Stimulated activated CD8-positive, alpha-beta memory T cell treated with anti-CD3 and anti-CD28 coated beads, Interleukin-12 subunit alpha, Interleukin-12 subunit beta, amount 100 ng/mL, for 1 hour (primary cell): ENCODE results near the gene AOAH.

Experiments used
- DNase-seq: peaks from one replicate; pipeline ENCODE4 v3.0.0-alpha.2; 2020; ENCODE audit warnings: low read depth

Gene AOAH

GRCh38 chr7:36600869-36601530, 123.3 kb downstream of the AOAH start:
- no peak for DNase-seq

DNA sequence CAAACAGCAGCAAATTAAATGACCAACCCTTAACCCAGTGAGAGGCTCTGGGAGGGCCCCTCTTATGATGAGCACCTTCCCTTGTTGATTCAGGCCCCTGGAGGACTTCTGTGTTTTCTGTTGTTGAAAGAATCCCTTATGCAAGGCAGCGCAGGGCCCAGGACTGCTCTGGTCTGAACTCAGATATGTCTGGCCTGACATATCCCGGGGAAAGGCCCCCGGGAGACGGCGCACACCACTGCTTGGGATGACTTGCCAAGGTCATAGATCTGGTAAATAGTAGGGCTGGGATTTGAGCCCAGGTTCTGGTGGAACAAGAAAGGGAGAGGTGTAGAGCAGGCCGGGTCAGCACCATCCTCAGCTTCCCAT, 124.0 kb downstream of the AOAH start:
- DNase-seq: no peak

GRCh38 chr7:36599645-36600313, 124.5 kb downstream of the AOAH start:
- DNase-seq: no peak

GRCh38 chr7:36598054-36598674, 126.1 kb downstream of the AOAH start:
- DNase-seq: no peak

DNA sequence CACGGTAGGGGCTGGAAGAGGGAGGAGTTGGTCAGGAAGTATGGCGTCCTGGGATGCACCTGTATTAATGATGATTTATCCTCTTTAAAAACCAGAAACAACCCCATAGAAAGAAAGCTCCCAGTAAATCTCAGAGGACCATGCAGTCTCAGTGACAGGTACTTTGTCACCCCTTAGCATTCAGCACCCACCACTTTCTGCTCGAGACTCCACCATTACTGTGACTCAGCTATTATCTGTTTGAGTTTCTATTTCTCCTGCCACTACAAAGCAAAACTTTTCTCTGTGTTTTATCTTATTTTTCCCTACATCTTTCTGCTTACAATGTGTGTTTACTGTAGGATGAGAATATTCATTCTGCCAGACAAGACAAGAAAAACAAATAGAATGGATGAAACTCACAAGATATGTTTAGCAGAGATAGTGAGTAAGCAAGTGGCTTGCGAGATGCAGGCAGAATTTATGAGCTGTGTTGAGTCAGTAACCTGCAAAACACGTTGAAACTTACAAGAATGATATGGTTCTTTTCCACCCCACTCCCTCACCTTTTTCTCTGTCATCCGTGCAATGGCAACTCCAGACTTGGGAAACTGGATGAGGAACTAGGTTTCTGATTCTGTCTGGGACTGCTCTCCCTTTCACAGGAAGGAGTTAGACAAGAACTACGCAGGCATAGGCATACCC, 127.1 kb downstream of the AOAH start:
- no peak for DNase-seq

DNA sequence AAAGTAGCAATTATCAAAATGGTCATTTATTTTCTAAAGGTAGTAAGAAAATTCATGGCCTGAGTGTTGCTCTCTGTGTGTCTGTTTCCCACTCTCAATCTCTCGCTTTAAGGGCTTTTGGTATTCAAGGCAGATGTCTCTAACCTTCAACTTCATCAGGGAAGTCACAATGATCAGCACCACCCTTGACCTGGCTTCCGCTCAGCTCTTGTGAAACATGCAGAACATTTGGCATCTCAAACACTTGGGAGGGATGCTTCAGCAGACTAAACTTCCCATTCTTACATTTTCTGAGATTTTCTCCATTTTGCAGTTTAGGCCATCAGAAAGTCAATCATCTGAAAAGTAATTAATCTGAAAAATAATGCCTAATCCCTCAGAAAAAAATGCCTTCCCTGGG, 129.8 kb downstream of the AOAH start:
- no peak for DNase-seq

GRCh38 chr7:36591636-36592035, 132.7 kb downstream of the AOAH start:
- no peak for DNase-seq

GRCh38 chr7:36589391-36589790, 134.9 kb downstream of the AOAH start:
- DNase-seq: no peak

GRCh38 chr7:36583318-36583717, 141.0 kb downstream of the AOAH start:
- no peak for DNase-seq

- DNase-seq: no peak
Observed at GRCh38 chr7:36575832-36576231, 148.5 kb downstream of the AOAH start.

DNA sequence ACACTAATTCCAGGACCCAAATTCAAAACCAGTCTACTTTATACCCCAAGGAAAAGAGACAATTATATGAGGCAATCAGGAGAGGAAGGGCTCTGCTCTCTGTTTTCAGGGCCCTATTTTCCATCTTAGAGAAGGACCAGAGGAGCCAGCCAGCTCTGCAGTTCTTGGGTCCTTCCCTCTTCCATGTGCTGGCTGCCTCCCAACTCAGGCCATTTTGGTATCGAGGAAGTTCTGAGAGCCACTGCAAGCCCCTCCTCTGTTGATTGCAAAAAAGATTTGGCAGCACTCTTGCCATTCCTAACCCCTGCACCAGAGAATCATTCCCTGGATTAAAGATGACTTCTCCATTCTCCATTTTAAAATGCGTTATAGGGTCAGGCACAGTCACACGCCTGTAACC, 151.2 kb downstream of the AOAH start:
- no peak for DNase-seq

DNA sequence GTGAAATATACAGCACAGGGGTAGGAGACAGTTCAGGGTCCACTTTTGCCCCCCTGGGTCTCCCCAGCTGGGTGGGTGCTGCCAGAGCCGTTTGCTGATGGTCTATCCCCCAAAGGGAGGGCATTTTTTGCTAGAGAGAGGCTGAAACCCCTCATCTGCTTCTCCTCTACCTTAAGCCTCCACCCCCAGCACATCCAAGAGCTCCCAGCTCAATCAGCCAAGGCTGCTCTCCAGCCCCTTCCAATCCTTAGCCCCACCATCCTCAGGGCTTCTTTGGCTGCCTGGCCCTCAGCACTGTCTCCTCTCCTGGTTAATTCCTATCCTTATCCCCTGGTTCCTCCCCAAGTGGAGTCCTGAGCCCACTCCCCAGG, 153.1 kb downstream of the AOAH start:
- DNase-seq: no peak

GRCh38 chr7:36570528-36571189, 153.6 kb downstream of the AOAH start:
- DNase-seq: no peak

DNA sequence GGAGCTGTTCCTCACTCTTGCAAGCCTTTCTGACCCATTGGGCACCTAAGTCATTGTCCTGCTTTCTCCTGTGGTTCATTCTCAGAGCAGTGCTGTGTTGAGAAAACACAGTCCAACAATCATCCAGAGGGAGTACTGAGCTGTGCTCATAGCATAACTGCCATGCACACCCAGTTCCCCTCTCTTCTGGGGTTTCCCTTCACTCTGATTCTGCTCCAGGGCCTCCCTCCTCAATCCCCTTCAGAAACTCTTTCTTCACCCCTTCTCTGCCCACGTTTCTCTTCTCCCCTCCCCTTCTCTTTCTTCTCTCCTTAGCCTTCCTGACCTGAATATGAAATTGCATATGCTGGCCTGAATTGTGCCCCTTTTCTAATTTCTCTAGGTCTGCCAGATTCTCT, 155.8 kb downstream of the AOAH start:
- DNase-seq: no peak

- DNase-seq: no peak
Observed at GRCh38 chr7:36567699-36568451, 156.4 kb downstream of the AOAH start.

DNA sequence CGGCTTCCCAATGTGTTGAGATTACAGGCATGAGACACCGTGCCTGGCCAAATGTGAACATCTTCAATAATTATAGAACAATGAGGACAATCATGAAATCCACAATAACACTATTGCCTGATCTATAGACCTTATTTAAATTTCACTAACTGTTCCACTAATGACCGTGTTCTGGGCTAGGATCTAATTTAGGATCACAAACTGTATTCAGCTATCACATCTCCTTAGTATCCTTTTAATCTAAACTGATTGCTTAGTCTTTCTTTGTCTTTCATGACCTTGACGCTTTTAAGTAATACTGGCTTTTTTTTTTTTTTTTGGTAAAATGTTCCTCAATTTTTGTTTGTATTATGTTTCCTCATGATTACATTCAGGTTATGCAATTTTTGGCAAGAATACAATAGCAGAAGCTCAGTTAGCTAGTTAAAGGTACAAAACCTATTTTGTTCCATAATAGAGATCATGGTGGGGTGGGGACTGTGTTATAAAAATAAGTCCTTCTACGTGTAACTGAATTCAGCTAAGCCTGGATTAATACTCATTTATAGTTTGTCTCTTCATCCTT, 158.4 kb downstream of the AOAH start:
- DNase-seq: no peak

DNA sequence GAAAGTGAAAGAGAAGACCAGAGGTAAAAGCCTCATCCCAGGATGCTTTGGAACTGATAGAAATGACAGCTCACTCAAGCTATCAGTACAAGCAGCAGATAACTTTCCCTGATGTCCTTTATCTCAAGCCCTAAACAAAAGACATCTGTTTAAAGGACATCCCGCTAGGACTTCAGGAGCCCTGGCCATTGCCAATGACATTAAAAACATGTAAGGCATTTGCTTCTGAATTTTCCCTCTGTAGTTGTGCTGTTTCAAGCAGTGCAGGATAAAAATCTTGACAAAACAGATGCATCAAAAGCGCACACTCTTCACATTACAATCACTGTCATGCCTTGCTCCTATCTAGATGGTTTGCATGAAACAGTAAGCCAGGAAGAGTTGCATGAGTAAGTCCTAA, 159.8 kb downstream of the AOAH start:
- no peak for DNase-seq

GRCh38 chr7:36563706-36564327, 160.5 kb downstream of the AOAH start:
- no peak for DNase-seq

- DNase-seq: no peak
Observed at GRCh38 chr7:36562121-36562520, 162.2 kb downstream of the AOAH start.

DNA sequence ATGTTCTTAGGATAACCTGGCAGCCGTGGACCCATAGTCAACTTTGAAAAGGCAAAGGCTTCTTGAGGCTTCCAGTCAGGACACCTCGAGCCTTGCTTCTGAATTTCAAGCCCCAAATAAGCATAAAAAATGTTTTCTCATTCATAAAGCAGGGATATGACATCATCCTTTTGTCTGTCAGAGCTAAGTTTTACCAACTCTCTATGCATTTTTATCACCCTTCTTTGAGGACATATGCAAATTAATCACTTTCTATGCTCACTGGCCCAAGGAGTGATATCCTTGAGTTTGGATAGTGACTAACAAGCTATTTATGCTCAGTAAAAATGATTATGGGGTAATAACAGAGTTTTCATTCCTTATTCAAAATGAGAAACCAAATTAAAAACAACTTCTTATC, 175.3 kb downstream of the AOAH start:
- DNase-seq: no peak

GRCh38 chr7:36547416-36547815, 176.9 kb downstream of the AOAH start:
- no peak for DNase-seq
